Activated T-cell treated with anti-CD3 and anti-CD28 coated beads for 4 hours (primary cell): ENCODE measurements around the gene MIGA1.

Source experiments
- DNase-seq: peaks from one replicate; pipeline ENCODE4 v3.0.0-alpha.2; 2020

The MIGA1 gene

DNA sequence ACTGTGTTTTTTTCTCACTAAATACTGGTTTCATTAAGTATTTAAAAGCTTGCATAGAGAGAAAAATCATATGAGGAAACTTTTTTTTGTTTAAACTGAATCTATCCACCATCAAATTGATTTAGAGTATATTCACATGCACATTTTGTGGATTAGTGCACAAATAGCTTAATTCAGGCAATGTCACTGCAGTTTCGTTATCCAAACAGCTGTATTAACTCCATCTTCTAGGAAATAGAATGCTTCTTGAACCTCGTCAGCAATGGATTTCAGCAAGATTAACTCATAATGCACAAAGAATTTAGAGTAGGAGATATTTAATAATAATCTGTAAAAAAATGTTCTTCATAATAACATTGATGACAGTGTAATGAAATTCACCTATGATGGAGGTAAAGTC, 146.5 kb downstream of the MIGA1 start:
- no peak for DNase-seq

- DNase-seq: no peak
These were observed 147.3 kb downstream of the MIGA1 start for GRCh38 chr1:77926561-77927357.

DNA sequence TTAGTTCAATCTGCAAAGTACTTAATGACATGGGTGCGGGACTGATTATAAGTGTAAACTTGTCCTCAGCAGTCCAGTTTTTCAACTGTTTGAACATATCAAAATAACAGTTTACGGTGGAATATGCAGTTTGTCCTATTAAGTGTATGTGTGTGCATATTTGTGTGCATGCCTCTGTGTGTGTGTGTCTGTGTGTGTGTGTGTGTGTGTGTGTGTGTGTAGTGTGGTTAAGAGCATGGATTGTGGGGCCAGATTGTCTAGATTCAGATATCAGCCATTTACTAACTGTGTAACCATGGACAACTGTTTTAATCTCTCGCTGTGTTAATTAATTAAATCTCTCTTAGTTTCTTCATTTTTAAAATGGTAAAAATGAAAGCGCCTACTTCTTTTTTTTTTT, 148.0 kb downstream of the MIGA1 start:
- no peak for DNase-seq
